Body of pancreas (tissue), 4 donors: ENCODE data around the gene MKNK1. TPM values are rescaled to one million over a fixed set of nuclear protein-coding genes. Genes with fewer than 3 reads are reported as not detected.

Experiments used
- ATAC-seq: fragments of 150-250 bp; one replicate; pipeline ENCODE4 v1.9.1; 2016
- DNase-seq, 4 donors: peaks; one replicate each; pipeline ENCODE4 v3.0.0-alpha.2; 2019
- H3K27ac ChIP-seq, 4 donors: fragments of 200-600 bp; sonication (generic); 1 replicate in 3 of 4; 2 replicates in 1 of 4; pipeline versions ENCODE4 v1.5.1 to v1.6.1; 2016 to 2019; ENCODE audit warnings: mild to moderate bottlenecking in 1 of 4, mixed read lengths in 1 of 4, moderate library complexity in 1 of 4
- H3K27me3 ChIP-seq, 2 donors: fragments of 200-600 bp; sonication (generic); one replicate each; pipeline ENCODE4 v1.6.0; 2016; ENCODE audit warnings: mild to moderate bottlenecking in 1 of 2
- H3K36me3 ChIP-seq, 2 donors: fragments of 200-600 bp; sonication (generic); replicated peaks in 1 of 2; 2 replicates each; pipeline ENCODE4 v1.5.1; 2016; ENCODE audit warnings: low read depth in 2 of 2; ENCODE audit not compliant: insufficient read depth in 1 of 2
- H3K4me1 ChIP-seq: fragments of 200-600 bp; sonication (generic); one replicate; pipeline ENCODE4 v1.6.0; 2016
- H3K4me3 ChIP-seq, 2 donors: fragments of 200-600 bp; sonication (generic); 1 replicate in 1 of 2; 2 replicates in 1 of 2; pipeline ENCODE4 v1.5.1; 2016 to 2019
- H3K9me3 ChIP-seq, 3 donors: fragments of 200-600 bp; sonication (generic); 1 replicate in 2 of 3; 2 replicates in 1 of 3; pipeline ENCODE4 v1.5.1; 2016
- POLR2A ChIP-seq, 3 donors: fragments of 450-650 bp; IDR thresholded peaks; one replicate each; pipeline ENCODE4 v1.6.1; 2016; ENCODE audit warnings: antibody characterized with exemption in 3 of 3, mild to moderate bottlenecking in 2 of 3
- WGBS, 2 donors: methylation state at CpG; one replicate each; pipeline ENCODE4 v1.1.5; 2017; 5-methylcytosine and 5-hydroxymethylcytosine counted together
- intact Hi-C: fragments of 100-400 bp; cut with DNase I; formaldehyde crosslinking; loops from one replicate; pipeline ENCODE4 v1.15.1; 2023
- total RNA-seq, 2 donors: library from RNA; depleted of rRNA; stranded (reverse); fragments of >200 nt; gene quantifications; one replicate each; pipeline ENCODE4 v1.1.0, GENCODE V29; 2016
- TF ChIP-seq, protein P1 (sequence below), 7 experiments: fragments of 450-650 bp in 4 of 7; fragments of 200-600 bp in 3 of 7; sonication (generic) in 3 of 7; IDR thresholded peaks; one replicate each; pipeline ENCODE4 v1.5.1; 2016 to 2019; ENCODE audit warnings: antibody characterized with exemption in 7 of 7

Gene MKNK1
- total RNA-seq, 2 donors from 2014 or later, result 155 to 238 TPM

GRCh38 chr1:46515576-46515975 is 88.5 kb downstream of the MKNK1 start:
- 96 to 100% methylated on average over 1 to 6 of the region's 6 CpGs for WGBS, 2 donors
- no peak for ATAC-seq

DNA sequence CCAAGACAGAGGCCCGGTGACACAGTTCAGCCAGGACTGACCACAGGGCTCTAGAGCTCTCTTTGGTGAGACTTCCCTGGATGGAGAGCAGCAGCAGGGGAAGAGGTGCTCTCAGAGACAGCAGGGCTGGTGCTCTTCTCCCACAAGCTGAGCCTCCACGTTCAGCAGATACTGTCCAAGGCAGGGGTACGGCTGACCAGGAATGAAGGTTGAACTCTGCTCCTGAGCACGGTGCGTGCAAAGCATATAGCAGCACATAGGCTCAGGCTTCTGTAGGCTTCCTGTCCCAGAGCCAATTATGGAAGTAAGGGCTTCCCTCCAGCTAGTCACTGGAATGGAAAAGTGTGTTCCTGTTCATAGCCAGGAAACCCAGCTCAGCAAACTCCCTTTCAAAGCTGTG is 90.5 kb downstream of the MKNK1 start:
- Histone ChIP-seq H3K36me3 (no peaks in the 10 kb centered on the region), H3K27ac (no peak overlapping the region), H3K4me1 (peaks cover 13% of the 10 kb centered on the region), H3K9me3 (no peaks in the 10 kb centered on the region), H3K4me3 (no peak overlapping the region), H3K27me3 (no peaks in the 10 kb centered on the region)
- 50 to 76% methylated on average over 3 to 5 of the region's 5 CpGs for WGBS, 2 donors
- no peak for TF ChIP-seq POLR2A (IDR thresholded peaks at IDR 0.05)
- TF ChIP-seq, protein P1, sequence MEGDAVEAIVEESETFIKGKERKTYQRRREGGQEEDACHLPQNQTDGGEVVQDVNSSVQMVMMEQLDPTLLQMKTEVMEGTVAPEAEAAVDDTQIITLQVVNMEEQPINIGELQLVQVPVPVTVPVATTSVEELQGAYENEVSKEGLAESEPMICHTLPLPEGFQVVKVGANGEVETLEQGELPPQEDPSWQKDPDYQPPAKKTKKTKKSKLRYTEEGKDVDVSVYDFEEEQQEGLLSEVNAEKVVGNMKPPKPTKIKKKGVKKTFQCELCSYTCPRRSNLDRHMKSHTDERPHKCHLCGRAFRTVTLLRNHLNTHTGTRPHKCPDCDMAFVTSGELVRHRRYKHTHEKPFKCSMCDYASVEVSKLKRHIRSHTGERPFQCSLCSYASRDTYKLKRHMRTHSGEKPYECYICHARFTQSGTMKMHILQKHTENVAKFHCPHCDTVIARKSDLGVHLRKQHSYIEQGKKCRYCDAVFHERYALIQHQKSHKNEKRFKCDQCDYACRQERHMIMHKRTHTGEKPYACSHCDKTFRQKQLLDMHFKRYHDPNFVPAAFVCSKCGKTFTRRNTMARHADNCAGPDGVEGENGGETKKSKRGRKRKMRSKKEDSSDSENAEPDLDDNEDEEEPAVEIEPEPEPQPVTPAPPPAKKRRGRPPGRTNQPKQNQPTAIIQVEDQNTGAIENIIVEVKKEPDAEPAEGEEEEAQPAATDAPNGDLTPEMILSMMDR (IDR thresholded peaks at IDR 0.05), result no peak
- ATAC-seq (no peak), DNase-seq (no peak)
- intact Hi-C loops, result no loop called here

More at GRCh38 chr1:46515576-46515975, 88.5 kb downstream of the MKNK1 start:
- DNase-seq, result no peak
- TF ChIP-seq, protein P1 (IDR thresholded peaks at IDR 0.05), result no peak
- no peak for TF ChIP-seq POLR2A (IDR thresholded peaks at IDR 0.05)
- Histone ChIP-seq H3K4me3 (no peak overlapping the region), H3K9me3 (no peaks in the 10 kb centered on the region), H3K4me1 (peaks cover 13% of the 10 kb centered on the region), H3K36me3 (no peaks in the 10 kb centered on the region), H3K27me3 (no peaks in the 10 kb centered on the region), H3K27ac (no peak overlapping the region)
- intact Hi-C loops, result no loop called here

DNA sequence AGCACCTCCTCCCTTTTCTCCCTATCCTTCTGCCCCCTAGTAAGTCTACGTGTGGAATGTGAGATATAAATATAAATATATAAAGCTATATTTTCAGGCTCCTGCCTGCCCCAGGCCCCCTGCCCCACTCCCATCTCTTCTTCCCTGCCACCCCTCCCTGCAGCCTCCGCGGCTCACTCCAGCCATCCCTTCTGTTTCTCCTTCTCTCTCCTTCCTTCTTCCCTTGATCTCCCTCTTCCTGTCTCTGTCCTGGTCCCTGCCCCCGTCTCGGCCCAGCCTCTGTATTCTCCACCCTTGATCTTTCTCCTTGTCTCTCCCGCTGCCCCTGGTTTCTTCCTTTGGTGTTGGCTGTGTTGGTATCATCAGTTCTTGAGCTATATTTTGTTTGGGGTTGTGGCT is 91.3 kb downstream of the MKNK1 start:
- H3K4me3 ChIP-seq, result no peak overlapping the region
- no peak for DNase-seq
- peaks cover 13% of the 10 kb centered on the region for H3K4me1 ChIP-seq
- no peak for ATAC-seq
- no peaks in the 10 kb centered on the region for H3K36me3 ChIP-seq
- no peaks in the 10 kb centered on the region for H3K9me3 ChIP-seq
- TF ChIP-seq, protein P1 (IDR thresholded peaks at IDR 0.05), result no peak
- no peak for TF ChIP-seq POLR2A (IDR thresholded peaks at IDR 0.05)
- intact Hi-C loops, result no loop called here
- H3K27me3 ChIP-seq, result no peaks in the 10 kb centered on the region
- no peak overlapping the region for H3K27ac ChIP-seq
- 73 to 90% methylated on average over 6 of the region's 6 CpGs for WGBS, 2 donors

- ATAC-seq (no peak), DNase-seq (no peak)
- H3K36me3 ChIP-seq, result no peaks in the 10 kb centered on the region
- H3K27me3 ChIP-seq, result no peaks in the 10 kb centered on the region
- H3K4me3 ChIP-seq, result no peak overlapping the region
- H3K9me3 ChIP-seq, result no peaks in the 10 kb centered on the region
- H3K4me1 ChIP-seq, result peaks cover 11% of the 10 kb centered on the region
- TF ChIP-seq, protein P1 (IDR thresholded peaks at IDR 0.05), result no peak
- TF ChIP-seq POLR2A (IDR thresholded peaks at IDR 0.05), result no peak
- no peak overlapping the region for H3K27ac ChIP-seq
- intact Hi-C loops, result no loop called here
- WGBS, 2 donors, result 75 to 79% methylated on average over 10 to 17 of the region's 23 CpGs
Measured at GRCh38 chr1:46512135-46512791, 91.8 kb downstream of the MKNK1 start.

- DNase-seq, result no peak
- intact Hi-C loops, result no loop called here
- TF ChIP-seq POLR2A (IDR thresholded peaks at IDR 0.05), result no peak
- TF ChIP-seq, protein P1 (IDR thresholded peaks at IDR 0.05), result no peak
Measured at GRCh38 chr1:46510998-46511365, 93.1 kb downstream of the MKNK1 start.

More at GRCh38 chr1:46510998-46511365, 93.1 kb downstream of the MKNK1 start:
- no peak for ATAC-seq
- Histone ChIP-seq H3K4me3 (no peak overlapping the region), H3K27me3 (no peaks in the 10 kb centered on the region), H3K27ac (no peak overlapping the region), H3K36me3 (no peaks in the 10 kb centered on the region), H3K4me1 (no peaks in the 10 kb centered on the region), H3K9me3 (no peaks in the 10 kb centered on the region)
- 57 to 77% methylated on average over 6 to 8 of the region's 8 CpGs for WGBS, 2 donors
